CD14-positive monocyte (primary cell): ENCODE results near the gene ABCA2. TPM values are rescaled to one million over a fixed set of nuclear protein-coding genes. Genes with fewer than 3 reads are reported as not detected.

ENCODE experiments used
- DNase-seq, 3 donors: peaks; one replicate each; pipeline ENCODE4 v3.0.0-alpha.2; 2011 to 2022
- H2AFZ ChIP-seq: 2 replicates; pipeline ENCODE4 v1.6.0; 2012; ENCODE audit warnings: mild to moderate bottlenecking, low read depth, low read length, inconsistent platforms; ENCODE audit not compliant: insufficient read depth, poor library complexity, severe bottlenecking
- H3K27ac ChIP-seq, 2 donors: 1 replicate in 1 of 2; 2 replicates in 1 of 2; pipeline ENCODE4 v1.5.1; 2012 to 2013; ENCODE audit warnings: low read length in 2 of 2, control low read depth in 1 of 2, inconsistent platforms in 1 of 2, low read depth in 1 of 2, mild to moderate bottlenecking in 1 of 2
- H3K27me3 ChIP-seq, 2 donors: one replicate each; pipeline versions ENCODE4 v1.6.0 to v1.6.1; 2011 to 2013; ENCODE audit warnings: low read length in 2 of 2; ENCODE audit not compliant: control insufficient read depth in 2 of 2, insufficient read depth in 2 of 2
- H3K36me3 ChIP-seq, 2 donors: replicated peaks in 1 of 2; 1 replicate in 1 of 2; 2 replicates in 1 of 2; pipeline versions ENCODE4 v1.5.1 to v1.6.1; 2012 to 2013; ENCODE audit warnings: low read length in 2 of 2, control low read depth in 1 of 2, inconsistent platforms in 1 of 2, mild to moderate bottlenecking in 1 of 2; ENCODE audit not compliant: insufficient read depth in 2 of 2, control insufficient read depth in 1 of 2
- H3K4me1 ChIP-seq, 2 donors: 1 replicate in 1 of 2; 2 replicates in 1 of 2; pipeline versions ENCODE4 v1.5.1 to v1.6.1; 2012 to 2013; ENCODE audit warnings: low read length in 2 of 2, control low read depth in 1 of 2, inconsistent platforms in 1 of 2, mild to moderate bottlenecking in 1 of 2, moderate library complexity in 1 of 2; ENCODE audit not compliant: insufficient read depth in 2 of 2, control insufficient read depth in 1 of 2
- H3K4me2 ChIP-seq: replicated peaks from 2 replicates; pipeline ENCODE3; 2012; ENCODE audit warnings: low read length, moderate library complexity, mild to moderate bottlenecking; ENCODE audit not compliant: poor library complexity, severe bottlenecking; ENCODE audit errors: extremely low read depth
- H3K4me3 ChIP-seq, 3 experiments: fragments of 200-600 bp in 1 of 3; sonication (generic) in 1 of 3; replicated peaks in 1 of 3; 1 replicate in 2 of 3; 2 replicates in 1 of 3; pipeline ENCODE4 v1.5.1; 2011 to 2013; ENCODE audit warnings: low read length in 3 of 3, mild to moderate bottlenecking in 3 of 3, control low read depth in 2 of 3, low read depth in 2 of 3, inconsistent platforms in 1 of 3, moderate library complexity in 1 of 3
- H3K79me2 ChIP-seq: 2 replicates; pipeline ENCODE4 v1.6.0; 2012; ENCODE audit warnings: mild to moderate bottlenecking, control low read depth, inconsistent platforms, low read length, moderate library complexity; ENCODE audit not compliant: insufficient read depth
- H3K9ac ChIP-seq: 2 replicates; pipeline ENCODE4 v1.6.0; 2017; ENCODE audit warnings: low read length, mild to moderate bottlenecking; ENCODE audit not compliant: insufficient read depth, poor library complexity, severe bottlenecking
- H3K9me3 ChIP-seq, 2 donors: replicated peaks in 1 of 2; 1 replicate in 1 of 2; 2 replicates in 1 of 2; pipeline versions ENCODE4 v1.5.1 to v1.6.1; 2012 to 2013; ENCODE audit warnings: low read length in 2 of 2, control low read depth in 1 of 2; ENCODE audit not compliant: control insufficient read depth in 1 of 2, insufficient read depth in 1 of 2
- H4K20me1 ChIP-seq: 2 replicates; pipeline ENCODE4 v1.6.0; 2012; ENCODE audit warnings: mild to moderate bottlenecking, low read length, control low read depth, moderate library complexity; ENCODE audit not compliant: insufficient read depth
- H3K27ac Mint-ChIP-seq, 7 donors: one replicate each; pipeline ENCODE4 v1.8.0; 2020; ENCODE audit warnings: mild to moderate bottlenecking in 7 of 7, mixed read lengths in 7 of 7, moderate library complexity in 6 of 7, inconsistent platforms in 2 of 7
- H3K27me3 Mint-ChIP-seq, 3 donors: one replicate each; pipeline ENCODE4 v1.8.0; 2021 to 2022; ENCODE audit warnings: low read depth in 3 of 3, mild to moderate bottlenecking in 3 of 3, mixed read lengths in 3 of 3, moderate library complexity in 3 of 3, inconsistent platforms in 1 of 3
- H3K36me3 Mint-ChIP-seq, 2 donors: one replicate each; pipeline ENCODE4 v1.8.0; 2020; ENCODE audit warnings: mixed read lengths in 2 of 2, inconsistent platforms in 1 of 2, mild to moderate bottlenecking in 1 of 2
- H3K4me1 Mint-ChIP-seq: one replicate; pipeline ENCODE4 v1.8.0; 2020; ENCODE audit warnings: mild to moderate bottlenecking, mixed read lengths
- H3K4me3 Mint-ChIP-seq, 2 donors: one replicate each; pipeline ENCODE4 v1.8.0; 2020; ENCODE audit warnings: mild to moderate bottlenecking in 2 of 2, mixed read lengths in 2 of 2, moderate library complexity in 1 of 2
- H3K9me3 Mint-ChIP-seq, 7 donors: one replicate each; pipeline ENCODE4 v1.8.0; 2020 to 2022; ENCODE audit warnings: mixed read lengths in 7 of 7, mild to moderate bottlenecking in 6 of 7, moderate library complexity in 6 of 7, inconsistent platforms in 2 of 7
- CTCF ChIP-seq: fragments of 200-600 bp; IDR thresholded peaks from one replicate; pipeline ENCODE4 v1.8.0; 2022; ENCODE audit warnings: antibody characterized with exemption, mild to moderate bottlenecking
- WGBS: methylation state at CpG from one replicate; pipeline ENCODE4 v1.1.5; 2013; ENCODE audit warnings: missing lambda C conversion rate; ENCODE audit not compliant: insufficient coverage; 5-methylcytosine and 5-hydroxymethylcytosine counted together
- intact Hi-C, 2 donors: fragments of 100-400 bp; cut with micrococcal nuclease; formaldehyde crosslinking; loops; one replicate each; pipeline versions ENCODE4 v1.15.0 to v1.15.1; 2023
- polyA plus RNA-seq, 3 donors: library from polyadenylated mRNA; depleted of rRNA in 1 of 3; unstranded in 2 of 3; stranded (reverse) in 1 of 3; fragments of 300-500 nt in 2 of 3; fragments of >200 nt in 1 of 3; fragmentation: Illumina TruSeq in 2 of 3; gene quantifications; 1 replicate in 2 of 3; 2 replicates in 1 of 3; pipeline ENCODE4 v1.2.3, GENCODE V29; 2012 to 2021

Gene ABCA2
- polyA plus RNA-seq, 3 donors: 0.18 to 30.7 (median 0.40) TPM

- H3K36me3 Mint-ChIP-seq: peaks cover 3 to 11% of the 10 kb centered on the region in 2 donors
- Histone ChIP-seq H3K4me1 (peaks cover 4 to 9% of the 10 kb centered on the region in 2 donors), H2AFZ (no peak overlapping the region), H3K4me2 (no peak overlapping the region), H4K20me1 (no peaks in the 10 kb centered on the region), H3K9me3 (no peaks in the 10 kb centered on the region), H3K4me3 (no peak overlapping the region), H3K27ac (no peak overlapping the region), H3K79me2 (no peaks in the 10 kb centered on the region), H3K27me3 (no peaks in the 10 kb centered on the region), H3K9ac (no peak overlapping the region), H3K36me3 (no peaks in the 10 kb centered on the region)
- no peak overlapping the region for H3K27ac Mint-ChIP-seq
- TF ChIP-seq CTCF: no peak
- 91% methylated on average over 5 of the region's 6 CpGs for WGBS
- peaks cover 3% of the 10 kb centered on the region for H3K4me1 Mint-ChIP-seq
- H3K4me3 Mint-ChIP-seq: no peak overlapping the region
- no peak for DNase-seq
- peaks cover 0 to 4% (median 2%) of the 10 kb centered on the region in 3 donors for H3K27me3 Mint-ChIP-seq
- intact Hi-C loops: no loop called here
- peaks cover 0 to 5% (median 3%) of the 10 kb centered on the region in 7 donors for H3K9me3 Mint-ChIP-seq
These were observed 6.5 kb downstream of the ABCA2 start for GRCh38 chr9:137021568-137021978.

DNA sequence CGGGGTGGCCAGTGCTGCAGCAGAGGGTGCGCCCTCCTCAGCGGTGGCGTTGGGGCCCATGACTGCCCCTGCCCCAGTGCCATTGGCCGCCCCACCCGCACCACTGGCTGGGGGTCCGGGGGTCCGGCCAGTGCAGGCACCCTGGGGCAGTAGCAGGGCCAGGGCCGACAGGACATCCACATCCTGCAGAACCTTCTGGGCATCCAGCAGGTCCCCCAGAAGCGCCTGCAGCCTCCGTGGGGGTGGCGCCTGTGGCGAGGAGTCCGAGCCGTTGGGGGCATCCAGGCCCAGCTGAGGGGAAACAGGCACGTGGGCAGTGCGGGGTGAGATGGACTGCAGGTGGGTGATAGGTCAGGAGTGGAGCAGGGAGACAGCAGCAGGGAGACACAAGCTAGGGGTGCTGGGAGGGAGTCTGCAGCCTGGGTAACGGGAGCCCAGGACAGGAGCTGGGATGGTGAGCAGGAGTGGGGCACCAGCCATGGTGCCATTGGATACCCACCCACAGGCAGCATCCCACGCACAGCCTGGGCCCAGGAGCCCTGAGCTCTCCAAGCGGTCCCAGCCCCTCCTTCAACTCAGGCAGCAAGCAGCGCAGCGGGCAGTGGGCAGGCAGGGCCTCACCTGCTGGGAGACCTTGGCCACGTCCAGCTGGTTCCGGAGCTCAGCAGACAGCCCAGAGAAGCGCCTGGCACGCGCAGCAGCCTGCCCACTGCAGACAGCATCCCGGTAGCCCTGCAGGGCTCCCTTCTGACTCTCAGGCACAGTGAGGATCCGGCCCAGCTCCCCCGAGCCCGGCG, 7.1 kb downstream of the ABCA2 start:
- Histone ChIP-seq H3K36me3 (no peaks in the 10 kb centered on the region), H3K27ac (no peak overlapping the region), H3K9me3 (no peaks in the 10 kb centered on the region), H4K20me1 (no peaks in the 10 kb centered on the region), H3K27me3 (no peaks in the 10 kb centered on the region), H3K79me2 (no peaks in the 10 kb centered on the region), H3K4me1 (peaks cover 4 to 6% of the 10 kb centered on the region in 2 donors), H2AFZ (no peak overlapping the region), H3K9ac (no peak overlapping the region), H3K4me2 (no peak overlapping the region), H3K4me3 (no peak overlapping the region)
- peaks cover 0 to 4% (median 0%) of the 10 kb centered on the region in 3 donors for H3K27me3 Mint-ChIP-seq
- H3K27ac Mint-ChIP-seq: no peak overlapping the region
- 97% methylated on average over 32 of the region's 32 CpGs for WGBS
- TF ChIP-seq CTCF: no peak
- H3K9me3 Mint-ChIP-seq: peaks cover 0 to 5% (median 3%) of the 10 kb centered on the region in 7 donors
- H3K4me1 Mint-ChIP-seq: peaks cover 2% of the 10 kb centered on the region
- intact Hi-C loops: no loop called here
- no peak overlapping the region for H3K4me3 Mint-ChIP-seq
- DNase-seq: no peak
- peaks cover 3 to 14% of the 10 kb centered on the region in 2 donors for H3K36me3 Mint-ChIP-seq
